ENCODE data around the gene VSTM4. TPM values are rescaled to one million over a fixed set of nuclear protein-coding genes. Genes with fewer than 3 reads are reported as not detected.

Gene VSTM4
- total and polyA plus RNA-seq, 9 of the 15 experiments (the other 6 are each of a cell fraction or from before 2014, with no cell fraction given), result 1.0 to 7.9 (median 3.0) TPM

GRCh38 chr10:49053998-49054692 lies 61.2 kb downstream of the VSTM4 start:
- no peak overlapping the region; a peak in 1 of 4 replicates for H3K9ac ChIP-seq (ENCODE audit: insufficient read depth in 1 of 2, low read depth in 2 of 2, low read length in 2 of 2)
- no peaks in the 10 kb centered on the region for H4K20me1 ChIP-seq (replicated peaks; ENCODE audit: control insufficient read depth, insufficient read depth, low read length)
- no peak overlapping the region for H3K27ac ChIP-seq (ENCODE audit: extremely low read depth, low read depth, low read length)
- no peak overlapping the region for H3K4me3 ChIP-seq
- DNase-seq (ENCODE audit: extremely low read depth in 1 of 4, low spot score in 3 of 4) (no peak), FAIRE-seq (no peak), ATAC-seq (no peak)
- CTCF ChIA-PET (ENCODE audit: low intra/inter-chr PET ratio), result no interaction called here
- no TSS peak for BruUV-seq (replicated peaks)
- WGBS (ENCODE audit: insufficient coverage, low coverage, missing lambda C conversion rate), result 33% methylated on average over 5 of the region's 5 CpGs
- H3K4me2 ChIP-seq (ENCODE audit: insufficient read depth, low read length), result no peak overlapping the region
- no peak overlapping the region for H2AFZ ChIP-seq (ENCODE audit: low read depth, low read length)
- in situ Hi-C loops (cut with MboI) (no loop called here), intact Hi-C loops (cut with micrococcal nuclease) (no loop called here)
- H3K27me3 ChIP-seq (ENCODE audit: control insufficient read depth in 2 of 2, insufficient read depth in 2 of 2, low read length in 2 of 2), result no peaks in the 10 kb centered on the region
- no peaks in the 10 kb centered on the region for H3K9me1 ChIP-seq (ENCODE audit: control insufficient read depth, insufficient read depth, low read length)
- TF ChIP-seq AFF1 (IDR thresholded peaks at IDR 0.05; ENCODE audit: low read depth in 1 of 2, partially characterized antibody in 2 of 2), result no peak
- TF ChIP-seq, protein P1, sequence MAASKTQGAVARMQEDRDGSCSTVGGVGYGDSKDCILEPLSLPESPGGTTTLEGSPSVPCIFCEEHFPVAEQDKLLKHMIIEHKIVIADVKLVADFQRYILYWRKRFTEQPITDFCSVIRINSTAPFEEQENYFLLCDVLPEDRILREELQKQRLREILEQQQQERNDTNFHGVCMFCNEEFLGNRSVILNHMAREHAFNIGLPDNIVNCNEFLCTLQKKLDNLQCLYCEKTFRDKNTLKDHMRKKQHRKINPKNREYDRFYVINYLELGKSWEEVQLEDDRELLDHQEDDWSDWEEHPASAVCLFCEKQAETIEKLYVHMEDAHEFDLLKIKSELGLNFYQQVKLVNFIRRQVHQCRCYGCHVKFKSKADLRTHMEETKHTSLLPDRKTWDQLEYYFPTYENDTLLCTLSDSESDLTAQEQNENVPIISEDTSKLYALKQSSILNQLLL (CRISPR knock-in tag; IDR thresholded peaks at IDR 0.05; ENCODE audit: borderline replicate concordance), result no peak
- H3K9me3 ChIP-seq (replicated peaks; ENCODE audit: control insufficient read depth, insufficient read depth, low read depth, low read length), result no peaks in the 10 kb centered on the region
- H3K79me2 ChIP-seq (ENCODE audit: control insufficient read depth, insufficient read depth, low read length), result no peaks in the 10 kb centered on the region
- no peaks in the 10 kb centered on the region for H3K4me1 ChIP-seq (replicated peaks in 1 of 2; ENCODE audit: control insufficient read depth in 2 of 2, insufficient read depth in 2 of 2, low read length in 2 of 2)
- POLR2A ChIA-PET, result interaction anchor here (0.8 to 2.1 kb wide), 2 partner anchors 11 to 27 kb away, joined by 3 to 7 read pairs; no protein-coding TSS in a partner anchor
- no peaks in the 10 kb centered on the region for H3K36me3 ChIP-seq (ENCODE audit: control insufficient read depth, insufficient read depth, low read length)
